Measurements from ENCODE around the gene TJP1.

TJP1 gene

GRCh38 chr15:29651476-29652233 lies 170.6 kb downstream of the TJP1 start:
- DNase-seq: no peak

Data from CD4-positive, alpha-beta T cell treated with Interferon alpha-2 for 1 hour (primary cell).